GM12878 (cell line): Measurements from ENCODE around the gene SLC23A1. TPM values are rescaled to one million over a fixed set of nuclear protein-coding genes. Genes with fewer than 3 reads are reported as not detected.

Experiments used
- ASH2L ChIP-seq: fragments of 300-600, 200-600 bp; sonication (generic); IDR thresholded peaks from 2 replicates; pipeline ENCODE4 v1.6.1; 2017; ENCODE audit warnings: low read depth, mild to moderate bottlenecking, borderline replicate concordance
- CBFB ChIP-seq: IDR thresholded peaks from 2 replicates; pipeline ENCODE4 v1.6.1; 2016; ENCODE audit warnings: antibody characterized with exemption, low read depth
- CHD4 ChIP-seq: fragments of 200-600 bp; sonication (generic); IDR thresholded peaks from 2 replicates; pipeline ENCODE4 v1.6.1; 2016; ENCODE audit warnings: mild to moderate bottlenecking
- IKZF2 ChIP-seq, 2 experiments: fragments of 450-650 bp; IDR thresholded peaks; 2 replicates each; pipeline ENCODE4 v1.6.1; 2017; ENCODE audit warnings: mild to moderate bottlenecking in 2 of 2, moderate library complexity in 2 of 2
- JUND ChIP-seq: IDR thresholded peaks from 2 replicates; pipeline ENCODE4 v1.6.1; 2012; ENCODE audit warnings: low read depth, mild to moderate bottlenecking, low read length, improper control_type of control experiment, moderate library complexity
- KDM1A ChIP-seq: fragments of 200-600 bp; sonication (generic); IDR thresholded peaks from 2 replicates; pipeline ENCODE4 v1.6.1; 2016; ENCODE audit warnings: borderline replicate concordance
- PAX5 ChIP-seq: IDR thresholded peaks from 2 replicates; pipeline ENCODE4 v1.6.1; 2011; ENCODE audit warnings: low read depth, low read length, borderline replicate concordance
- POLR2AphosphoS2 ChIP-seq: IDR thresholded peaks from 2 replicates; pipeline ENCODE4 v1.6.1; 2011; ENCODE audit warnings: low read depth, mild to moderate bottlenecking, low read length, improper control_type of control experiment, moderate library complexity
- SPI1 ChIP-seq: IDR thresholded peaks from 2 replicates; pipeline ENCODE4 v1.6.1; 2011; ENCODE audit warnings: low read depth, mild to moderate bottlenecking, low read length, moderate library complexity, borderline replicate concordance; ENCODE audit not compliant: insufficient read depth
- WRNIP1 ChIP-seq: IDR thresholded peaks from 2 replicates; pipeline ENCODE4 v1.6.1; 2011; ENCODE audit warnings: low read depth, low read length, improper control_type of control experiment, borderline replicate concordance
- YBX1 ChIP-seq: fragments of 450-650 bp; IDR thresholded peaks from 2 replicates; pipeline ENCODE4 v1.6.1; 2016; ENCODE audit warnings: antibody characterized with exemption
- YY1 ChIP-seq: IDR thresholded peaks from 2 replicates; pipeline ENCODE4 v1.6.1; 2011; ENCODE audit warnings: low read depth, mild to moderate bottlenecking, low read length
- ZNF207 ChIP-seq: fragments of 450-650 bp; IDR thresholded peaks from 2 replicates; pipeline ENCODE4 v1.6.1; 2014; ENCODE audit warnings: antibody characterized with exemption, mild to moderate bottlenecking, borderline replicate concordance
- ZNF217 ChIP-seq: fragments of 450-650 bp; IDR thresholded peaks from 2 replicates; pipeline ENCODE4 v1.6.1; 2017; ENCODE audit warnings: antibody characterized with exemption, mild to moderate bottlenecking
- polyA plus RNA-seq, 11 experiments: library from polyadenylated mRNA; depleted of rRNA in 4 of 11; unstranded in 6 of 11; stranded (reverse) in 5 of 11; fragments of >200 nt; fragmentation: Nextera tagmentation in 4 of 11; fragmentation: Illumina TruSeq in 1 of 11; extraction: Ambion mirVana in 4 of 11; extraction: Trizol in 1 of 11; gene quantifications; 1 replicate in 1 of 11; 2 replicates in 10 of 11; pipeline versions ENCODE4 v1.2.1 to v1.2.3, GENCODE V29; 2011 to 2016; ENCODE audit warnings: inconsistent platforms in 2 of 11, missing spikeins in 2 of 11, low read depth in 1 of 11
- total RNA-seq, 4 experiments: library from RNA; depleted of rRNA in 3 of 4; stranded (reverse); fragments of >200 nt in 3 of 4; fragmentation: Illumina TruSeq in 1 of 4; extraction: Trizol in 1 of 4; gene quantifications; 2 replicates each; pipeline versions ENCODE4 v1.2.1 to v1.2.3, GENCODE V29; 2013 to 2021
- TF ChIP-seq, protein P1 (sequence below): fragments of 150-350 bp; IDR thresholded peaks from 2 replicates; pipeline ENCODE4 v1.6.1; 2016; ENCODE audit warnings: low read depth, low read length
- TF ChIP-seq, protein P2 (sequence below): IDR thresholded peaks from 2 replicates; pipeline ENCODE4 v1.6.1; 2012; ENCODE audit warnings: low read length, inconsistent platforms
- TF ChIP-seq, protein P3 (sequence below): IDR thresholded peaks from 2 replicates; pipeline ENCODE4 v1.6.1; 2012; ENCODE audit warnings: improper control_type of control experiment, low read depth, low read length; ENCODE audit not compliant: insufficient replicate concordance
- TF ChIP-seq, protein P4 (sequence below): IDR thresholded peaks from 2 replicates; pipeline ENCODE4 v1.6.1; 2011; ENCODE audit warnings: mild to moderate bottlenecking, low read depth, low read length, moderate library complexity; ENCODE audit not compliant: insufficient replicate concordance

Gene SLC23A1
- total and polyA plus RNA-seq, 10 of the 15 experiments (the other 5 are each of a cell fraction or from before 2014, with no cell fraction given), result 0.35 to 4.7 (median 1.6) TPM

DNA sequence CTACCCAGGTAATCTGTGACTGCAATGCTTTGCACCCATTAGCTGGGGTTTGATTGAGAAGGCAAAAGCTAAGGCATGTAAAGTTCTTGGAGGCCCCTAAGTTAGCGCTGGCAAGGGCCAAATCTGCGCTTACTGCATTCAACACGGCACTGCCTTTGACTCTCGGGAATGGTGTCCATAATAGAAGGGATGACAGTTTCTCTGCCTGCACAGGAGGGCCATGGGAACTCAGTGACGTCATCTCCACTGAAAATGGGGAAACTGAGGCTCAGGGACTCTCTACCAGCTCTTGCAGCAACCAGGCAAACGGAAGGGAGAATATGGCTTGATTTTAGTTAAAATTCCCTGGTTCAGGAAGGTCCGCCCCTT lies 20.3 kb upstream of the SLC23A1 start (continued):
- TF ChIP-seq, protein P1, sequence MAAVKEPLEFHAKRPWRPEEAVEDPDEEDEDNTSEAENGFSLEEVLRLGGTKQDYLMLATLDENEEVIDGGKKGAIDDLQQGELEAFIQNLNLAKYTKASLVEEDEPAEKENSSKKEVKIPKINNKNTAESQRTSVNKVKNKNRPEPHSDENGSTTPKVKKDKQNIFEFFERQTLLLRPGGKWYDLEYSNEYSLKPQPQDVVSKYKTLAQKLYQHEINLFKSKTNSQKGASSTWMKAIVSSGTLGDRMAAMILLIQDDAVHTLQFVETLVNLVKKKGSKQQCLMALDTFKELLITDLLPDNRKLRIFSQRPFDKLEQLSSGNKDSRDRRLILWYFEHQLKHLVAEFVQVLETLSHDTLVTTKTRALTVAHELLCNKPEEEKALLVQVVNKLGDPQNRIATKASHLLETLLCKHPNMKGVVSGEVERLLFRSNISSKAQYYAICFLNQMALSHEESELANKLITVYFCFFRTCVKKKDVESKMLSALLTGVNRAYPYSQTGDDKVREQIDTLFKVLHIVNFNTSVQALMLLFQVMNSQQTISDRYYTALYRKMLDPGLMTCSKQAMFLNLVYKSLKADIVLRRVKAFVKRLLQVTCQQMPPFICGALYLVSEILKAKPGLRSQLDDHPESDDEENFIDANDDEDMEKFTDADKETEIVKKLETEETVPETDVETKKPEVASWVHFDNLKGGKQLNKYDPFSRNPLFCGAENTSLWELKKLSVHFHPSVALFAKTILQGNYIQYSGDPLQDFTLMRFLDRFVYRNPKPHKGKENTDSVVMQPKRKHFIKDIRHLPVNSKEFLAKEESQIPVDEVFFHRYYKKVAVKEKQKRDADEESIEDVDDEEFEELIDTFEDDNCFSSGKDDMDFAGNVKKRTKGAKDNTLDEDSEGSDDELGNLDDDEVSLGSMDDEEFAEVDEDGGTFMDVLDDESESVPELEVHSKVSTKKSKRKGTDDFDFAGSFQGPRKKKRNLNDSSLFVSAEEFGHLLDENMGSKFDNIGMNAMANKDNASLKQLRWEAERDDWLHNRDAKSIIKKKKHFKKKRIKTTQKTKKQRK, result no peak
- TF ChIP-seq YBX1, result no peak
- no peak for TF ChIP-seq CHD4
- no peak for TF ChIP-seq ZNF217
- TF ChIP-seq ASH2L, result no peak
- TF ChIP-seq, protein P2, sequence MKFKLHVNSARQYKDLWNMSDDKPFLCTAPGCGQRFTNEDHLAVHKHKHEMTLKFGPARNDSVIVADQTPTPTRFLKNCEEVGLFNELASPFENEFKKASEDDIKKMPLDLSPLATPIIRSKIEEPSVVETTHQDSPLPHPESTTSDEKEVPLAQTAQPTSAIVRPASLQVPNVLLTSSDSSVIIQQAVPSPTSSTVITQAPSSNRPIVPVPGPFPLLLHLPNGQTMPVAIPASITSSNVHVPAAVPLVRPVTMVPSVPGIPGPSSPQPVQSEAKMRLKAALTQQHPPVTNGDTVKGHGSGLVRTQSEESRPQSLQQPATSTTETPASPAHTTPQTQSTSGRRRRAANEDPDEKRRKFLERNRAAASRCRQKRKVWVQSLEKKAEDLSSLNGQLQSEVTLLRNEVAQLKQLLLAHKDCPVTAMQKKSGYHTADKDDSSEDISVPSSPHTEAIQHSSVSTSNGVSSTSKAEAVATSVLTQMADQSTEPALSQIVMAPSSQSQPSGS, result peak; percentile 94; the same call in 1 of the 2 replicates
- no peak for TF ChIP-seq YY1
- TF ChIP-seq POLR2AphosphoS2, result no peak
- TF ChIP-seq, protein P3, sequence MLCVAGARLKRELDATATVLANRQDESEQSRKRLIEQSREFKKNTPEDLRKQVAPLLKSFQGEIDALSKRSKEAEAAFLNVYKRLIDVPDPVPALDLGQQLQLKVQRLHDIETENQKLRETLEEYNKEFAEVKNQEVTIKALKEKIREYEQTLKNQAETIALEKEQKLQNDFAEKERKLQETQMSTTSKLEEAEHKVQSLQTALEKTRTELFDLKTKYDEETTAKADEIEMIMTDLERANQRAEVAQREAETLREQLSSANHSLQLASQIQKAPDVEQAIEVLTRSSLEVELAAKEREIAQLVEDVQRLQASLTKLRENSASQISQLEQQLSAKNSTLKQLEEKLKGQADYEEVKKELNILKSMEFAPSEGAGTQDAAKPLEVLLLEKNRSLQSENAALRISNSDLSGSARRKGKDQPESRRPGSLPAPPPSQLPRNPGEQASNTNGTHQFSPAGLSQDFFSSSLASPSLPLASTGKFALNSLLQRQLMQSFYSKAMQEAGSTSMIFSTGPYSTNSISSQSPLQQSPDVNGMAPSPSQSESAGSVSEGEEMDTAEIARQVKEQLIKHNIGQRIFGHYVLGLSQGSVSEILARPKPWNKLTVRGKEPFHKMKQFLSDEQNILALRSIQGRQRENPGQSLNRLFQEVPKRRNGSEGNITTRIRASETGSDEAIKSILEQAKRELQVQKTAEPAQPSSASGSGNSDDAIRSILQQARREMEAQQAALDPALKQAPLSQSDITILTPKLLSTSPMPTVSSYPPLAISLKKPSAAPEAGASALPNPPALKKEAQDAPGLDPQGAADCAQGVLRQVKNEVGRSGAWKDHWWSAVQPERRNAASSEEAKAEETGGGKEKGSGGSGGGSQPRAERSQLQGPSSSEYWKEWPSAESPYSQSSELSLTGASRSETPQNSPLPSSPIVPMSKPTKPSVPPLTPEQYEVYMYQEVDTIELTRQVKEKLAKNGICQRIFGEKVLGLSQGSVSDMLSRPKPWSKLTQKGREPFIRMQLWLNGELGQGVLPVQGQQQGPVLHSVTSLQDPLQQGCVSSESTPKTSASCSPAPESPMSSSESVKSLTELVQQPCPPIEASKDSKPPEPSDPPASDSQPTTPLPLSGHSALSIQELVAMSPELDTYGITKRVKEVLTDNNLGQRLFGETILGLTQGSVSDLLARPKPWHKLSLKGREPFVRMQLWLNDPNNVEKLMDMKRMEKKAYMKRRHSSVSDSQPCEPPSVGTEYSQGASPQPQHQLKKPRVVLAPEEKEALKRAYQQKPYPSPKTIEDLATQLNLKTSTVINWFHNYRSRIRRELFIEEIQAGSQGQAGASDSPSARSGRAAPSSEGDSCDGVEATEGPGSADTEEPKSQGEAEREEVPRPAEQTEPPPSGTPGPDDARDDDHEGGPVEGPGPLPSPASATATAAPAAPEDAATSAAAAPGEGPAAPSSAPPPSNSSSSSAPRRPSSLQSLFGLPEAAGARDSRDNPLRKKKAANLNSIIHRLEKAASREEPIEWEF, result no peak
- peak in 1 of 2 experiments; percentile 41; a peak in 2 of 4 replicates for TF ChIP-seq IKZF2 (IDR thresholded peaks at IDR 0.05)
- TF ChIP-seq JUND, result 0 out of 2 replicates have a peak, but pooled peaks have one; percentile 46
- no peak for TF ChIP-seq CBFB
- no peak for TF ChIP-seq PAX5
- TF ChIP-seq, protein P4, sequence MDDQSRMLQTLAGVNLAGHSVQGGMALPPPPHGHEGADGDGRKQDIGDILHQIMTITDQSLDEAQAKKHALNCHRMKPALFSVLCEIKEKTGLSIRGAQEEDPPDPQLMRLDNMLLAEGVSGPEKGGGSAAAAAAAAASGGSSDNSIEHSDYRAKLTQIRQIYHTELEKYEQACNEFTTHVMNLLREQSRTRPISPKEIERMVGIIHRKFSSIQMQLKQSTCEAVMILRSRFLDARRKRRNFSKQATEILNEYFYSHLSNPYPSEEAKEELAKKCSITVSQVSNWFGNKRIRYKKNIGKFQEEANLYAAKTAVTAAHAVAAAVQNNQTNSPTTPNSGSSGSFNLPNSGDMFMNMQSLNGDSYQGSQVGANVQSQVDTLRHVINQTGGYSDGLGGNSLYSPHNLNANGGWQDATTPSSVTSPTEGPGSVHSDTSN, result no peak
- no peak for TF ChIP-seq WRNIP1
- no peak for TF ChIP-seq ZNF207
- TF ChIP-seq SPI1, result no peak
- TF ChIP-seq KDM1A, result no peak
